A549 (cell line): Measurements from ENCODE around the gene TCF23.

Experiments
- BCL3 ChIP-seq: fragments of >200 bp; sonication (Bioruptor Twin); formaldehyde crosslinking; IDR thresholded peaks from 3 replicates; pipeline ENCODE4 v1.6.1; 2016
- BHLHE40 ChIP-seq: IDR thresholded peaks from 2 replicates; pipeline ENCODE4 v1.6.1; 2012; ENCODE audit warnings: low read depth, low read length, inconsistent platforms
- CBX2 ChIP-seq: fragments of 200-600 bp; sonication (generic); IDR thresholded peaks from 2 replicates; pipeline ENCODE4 v1.6.1; 2016; ENCODE audit warnings: low read depth, mild to moderate bottlenecking, borderline replicate concordance
- CTCF ChIP-seq: fragments of >200 bp; sonication (Bioruptor Twin); formaldehyde crosslinking; IDR thresholded peaks from 3 replicates; pipeline ENCODE4 v1.5.1; 2016
- ELK1 ChIP-seq: fragments of 150-350 bp; IDR thresholded peaks from 2 replicates; pipeline ENCODE4 v1.6.1; 2014; ENCODE audit warnings: low read depth, mild to moderate bottlenecking, low read length
- HDAC2 ChIP-seq: fragments of 200-600 bp; sonication (generic); IDR thresholded peaks from 2 replicates; pipeline ENCODE4 v1.6.1; 2016
- HES2 ChIP-seq: fragments of >200 bp; sonication (Bioruptor Twin); formaldehyde crosslinking; IDR thresholded peaks from 2 replicates; pipeline ENCODE4 v1.6.1; 2016
- HMGXB4 ChIP-seq: fragments of 250-450 bp; sonication (Bioruptor Pico); IDR thresholded peaks from 2 replicates; pipeline ENCODE4 v1.5.0; 2021; ENCODE audit warnings: mild to moderate bottlenecking, moderate library complexity, borderline replicate concordance
- MAZ ChIP-seq: fragments of 150-350 bp; IDR thresholded peaks from 2 replicates; pipeline ENCODE4 v1.6.1; 2014; ENCODE audit warnings: antibody characterized with exemption, low read depth, low read length, borderline replicate concordance
- POLR2A ChIP-seq: IDR thresholded peaks from 2 replicates; pipeline ENCODE4 v1.6.1; 2012; ENCODE audit warnings: mild to moderate bottlenecking, low read length
- RAD21 ChIP-seq, 2 experiments: fragments of >200 bp in 1 of 2; sonication (Bioruptor Twin) in 1 of 2; formaldehyde crosslinking in 1 of 2; IDR thresholded peaks in 1 of 2; conservative IDR thresholded peaks in 1 of 2; 2 replicates in 1 of 2; 3 replicates in 1 of 2; pipeline ENCODE4 v1.6.1; 2012 to 2018; ENCODE audit warnings: inconsistent platforms in 1 of 2
- REST ChIP-seq: fragments of 200-600 bp; sonication (generic); IDR thresholded peaks from 2 replicates; pipeline ENCODE4 v1.6.1; 2016; ENCODE audit warnings: antibody characterized with exemption, mild to moderate bottlenecking, moderate library complexity

GRCh38 chr2:27138111-27138510 is 10.7 kb upstream of the TCF23 start:
- TF ChIP-seq BCL3 (no peak), HES2 (no peak), POLR2A (no peak), ELK1 (no peak), RAD21 (conservative IDR thresholded peaks at IDR 0.05 in 1 of 2, IDR thresholded peaks at IDR 0.05 in 1 of 2) (no peak), CTCF (no peak), CBX2 (no peak), MAZ (no peak), HMGXB4 (CRISPR knock-in tag) (no peak), REST (no peak), HDAC2 (no peak), BHLHE40 (no peak)
